ENCODE measurements around the gene GPBP1. TPM values are rescaled to one million over a fixed set of nuclear protein-coding genes. Genes with fewer than 3 reads are reported as not detected.
"Not testable (repeated sequence)": the region's sequence is repeated elsewhere in the genome, so short reads cannot be mapped to it uniquely, and the experiment has no call there.

GPBP1 gene
- total and polyA plus RNA-seq, 5 donors = 44.7 to 70.8 (median 58.4) TPM

DNA sequence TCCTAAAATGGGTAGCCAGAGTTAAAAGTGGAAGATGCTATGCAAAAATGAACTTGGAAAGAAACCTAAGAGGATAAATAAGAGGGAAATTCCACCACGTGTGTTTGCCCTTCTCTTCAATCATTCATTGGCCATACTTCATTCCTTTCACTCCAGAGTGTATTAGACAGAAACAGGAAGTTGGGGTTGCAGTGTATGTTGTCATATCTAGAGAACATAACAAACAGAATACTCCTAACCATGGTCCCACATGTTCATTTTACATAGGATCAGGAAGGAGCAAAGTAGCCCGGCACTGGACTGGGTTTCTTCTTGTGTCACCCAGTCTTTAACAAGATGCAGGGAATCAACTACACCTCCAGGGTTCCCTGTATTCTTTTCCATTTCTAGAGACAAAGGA is 7.6 kb upstream of the GPBP1 start:
- no peak for ATAC-seq
- intact Hi-C loops (cut with DNase I) = no loop called here
- no peak overlapping the region for H3K27ac ChIP-seq (ENCODE audit: low read length)
- H3K9me3 ChIP-seq (ENCODE audit: control insufficient read depth, low read length) = no peaks in the 10 kb centered on the region
- H3K4me3 ChIP-seq (ENCODE audit: low read length) = no peak overlapping the region
- H3K27me3 ChIP-seq (ENCODE audit: control insufficient read depth, insufficient read depth) = no peaks in the 10 kb centered on the region
- WGBS = 59% methylated on average over 2 of the region's 2 CpGs
- no peaks in the 10 kb centered on the region for H3K4me1 ChIP-seq (ENCODE audit: control insufficient read depth, insufficient read depth, low read length)
- DNase-seq = no peak

DNA sequence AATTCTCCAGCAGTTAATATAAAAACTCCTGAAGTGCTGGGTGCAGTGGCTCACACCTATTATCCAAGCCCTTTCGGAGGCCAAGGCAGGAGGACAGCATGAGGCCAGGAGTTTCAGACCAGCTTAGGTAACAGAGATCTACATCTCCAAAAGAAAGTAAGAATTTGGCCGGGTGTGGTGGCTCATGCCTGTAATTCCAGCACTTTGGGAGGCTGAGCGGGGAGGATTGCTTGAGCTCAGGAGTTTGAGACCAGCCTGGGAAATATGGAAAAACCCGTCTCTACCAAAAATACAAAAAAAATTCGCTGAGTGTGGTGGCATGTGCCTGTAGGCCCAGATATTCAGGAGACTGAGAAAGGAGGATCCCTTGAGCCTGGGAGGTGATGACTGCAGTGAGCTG is 6.7 kb upstream of the GPBP1 start:
- DNase-seq (no peak), ATAC-seq (no peak)
- intact Hi-C loops (cut with DNase I) = no loop called here
- Histone ChIP-seq H3K4me3 (ENCODE audit: low read length) (no peak overlapping the region), H3K27me3 (ENCODE audit: control insufficient read depth, insufficient read depth) (no peaks in the 10 kb centered on the region), H3K4me1 (ENCODE audit: control insufficient read depth, insufficient read depth, low read length) (no peaks in the 10 kb centered on the region), H3K9me3 (ENCODE audit: control insufficient read depth, low read length) (no peaks in the 10 kb centered on the region), H3K27ac (ENCODE audit: low read length) (no peak overlapping the region)
- 95% methylated on average over 5 of the region's 5 CpGs for WGBS

DNA sequence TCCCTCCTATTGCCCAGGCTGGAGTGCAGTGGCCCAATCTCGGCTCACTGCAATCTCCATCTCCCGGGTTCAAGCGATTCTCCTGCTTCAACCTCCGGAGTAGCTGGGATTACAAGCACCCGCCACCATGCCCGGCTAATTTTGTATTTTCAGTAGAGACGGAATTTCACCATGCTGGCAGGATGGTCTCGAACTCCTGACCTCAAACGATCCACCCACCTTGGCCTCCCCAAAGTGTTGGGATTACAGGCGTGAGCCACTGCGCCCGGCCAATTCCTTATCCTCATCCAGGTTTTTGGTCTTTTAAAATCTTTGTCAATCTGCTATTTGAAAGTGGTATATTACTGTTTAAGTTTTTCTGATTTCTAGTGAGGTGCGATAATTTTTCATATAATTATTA is 3.7 kb upstream of the GPBP1 start:
- H3K4me3 ChIP-seq (ENCODE audit: low read length); H3K27ac ChIP-seq (ENCODE audit: low read length); DNase-seq; H3K27me3 ChIP-seq (ENCODE audit: control insufficient read depth, insufficient read depth); H3K9me3 ChIP-seq (ENCODE audit: control insufficient read depth, low read length); ATAC-seq; H3K4me1 ChIP-seq (ENCODE audit: control insufficient read depth, insufficient read depth, low read length): not testable (repeated sequence)
- 97% methylated on average over 13 of the region's 13 CpGs for WGBS
- intact Hi-C loops (cut with DNase I) = loop anchor here in 1 of 4 donors (5.0 kb wide), 1 partner anchor 47 kb away; no protein-coding TSS in a partner anchor

DNA sequence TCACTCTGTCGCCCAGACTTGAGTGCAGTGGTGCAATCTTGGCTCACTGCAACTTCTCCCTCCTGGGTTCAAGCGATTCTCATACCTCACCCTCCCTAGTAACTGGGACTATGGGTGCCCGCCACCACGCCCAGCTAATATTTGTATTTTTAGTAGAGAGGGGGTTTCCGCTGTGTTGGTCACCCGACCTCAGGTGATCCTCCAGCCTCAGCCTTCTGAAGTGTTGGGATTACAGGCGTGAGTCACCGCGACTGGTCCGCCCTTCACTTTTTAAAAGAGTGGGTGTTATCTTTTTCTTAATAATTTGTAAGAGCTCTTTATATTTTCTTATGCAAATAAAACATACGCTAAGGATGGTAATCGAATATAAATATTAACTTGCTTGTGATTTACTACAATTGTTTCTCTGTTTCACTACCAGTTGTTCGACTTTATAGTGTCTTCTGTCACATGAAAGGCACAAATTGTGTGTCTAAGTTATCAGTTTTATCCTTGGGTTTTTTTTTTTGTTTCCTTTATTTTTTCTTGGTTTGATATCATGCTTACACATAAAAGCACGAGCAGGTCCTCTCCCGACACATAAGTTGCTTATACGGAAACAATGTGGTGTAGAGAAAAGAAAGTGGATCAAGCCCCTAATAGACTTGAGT is 1.9 kb upstream of the GPBP1 start:
- Histone ChIP-seq H3K27ac (ENCODE audit: low read length) (no peak overlapping the region), H3K4me1 (ENCODE audit: control insufficient read depth, insufficient read depth, low read length) (no peaks in the 10 kb centered on the region), H3K27me3 (ENCODE audit: control insufficient read depth, insufficient read depth) (no peaks in the 10 kb centered on the region), H3K9me3 (ENCODE audit: control insufficient read depth, low read length) (no peaks in the 10 kb centered on the region), H3K4me3 (ENCODE audit: low read length) (peak overlapping the region; percentile 59)
- DNase-seq = no peak
- no peak for ATAC-seq
- intact Hi-C loops (cut with DNase I) = loop anchor here in 1 of 4 donors (5.0 kb wide), 1 partner anchor 45 kb away; no protein-coding TSS in a partner anchor
- WGBS = 78% methylated on average over 16 of the region's 16 CpGs

DNA sequence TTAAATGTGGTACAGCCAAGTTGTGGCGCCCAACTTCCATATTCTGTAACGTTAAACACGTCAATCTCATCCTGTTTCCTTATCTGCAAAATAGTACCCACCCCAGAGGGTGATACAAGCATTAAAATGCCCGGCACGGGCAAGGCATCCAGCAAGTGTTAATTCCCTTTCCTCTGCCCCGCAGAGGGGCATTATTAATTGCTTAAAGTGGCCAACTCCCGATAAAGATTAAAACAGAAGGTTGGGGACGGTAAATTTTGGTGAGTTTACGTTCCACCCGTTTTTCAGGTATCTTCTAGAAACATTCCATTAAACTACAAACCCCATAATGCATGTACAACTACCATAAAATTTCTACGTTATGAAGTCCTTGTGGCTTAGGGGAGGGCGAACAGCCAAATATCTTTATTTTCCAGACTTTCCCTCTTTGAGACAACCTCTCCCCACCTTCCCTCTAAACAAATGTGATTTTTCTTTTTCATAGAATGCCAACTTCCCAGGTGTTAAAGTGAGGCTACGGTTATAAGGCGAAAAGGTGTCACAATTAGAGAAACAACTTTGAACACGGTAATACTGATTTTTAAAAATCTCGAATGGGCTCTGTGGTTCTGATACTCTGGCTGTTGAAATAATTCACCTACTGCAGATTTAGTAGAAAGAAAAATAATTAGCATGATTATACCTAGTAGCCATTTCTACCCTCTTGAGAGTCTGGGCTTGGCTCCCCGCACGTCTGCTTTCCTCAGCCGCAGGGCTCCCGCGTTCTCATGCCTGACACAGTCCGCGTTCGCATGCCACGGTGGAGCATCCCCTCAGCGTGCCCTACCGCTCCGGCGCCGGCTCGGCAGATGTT is 1.2 kb upstream of the GPBP1 start:
- DNase-seq (no peak), ATAC-seq (no peak)
- Histone ChIP-seq H3K27me3 (ENCODE audit: control insufficient read depth, insufficient read depth) (no peaks in the 10 kb centered on the region), H3K9me3 (ENCODE audit: control insufficient read depth, low read length) (no peaks in the 10 kb centered on the region), H3K4me3 (ENCODE audit: low read length) (peak overlapping the region; percentile 59), H3K27ac (ENCODE audit: low read length) (peak overlapping the region; percentile 78), H3K4me1 (ENCODE audit: control insufficient read depth, insufficient read depth, low read length) (no peaks in the 10 kb centered on the region)
- intact Hi-C loops (cut with DNase I) = loop anchor here in 1 of 4 donors (5.0 kb wide), 1 partner anchor 45 kb away; no protein-coding TSS in a partner anchor
- WGBS = 1% methylated on average over 31 of the region's 31 CpGs

DNA sequence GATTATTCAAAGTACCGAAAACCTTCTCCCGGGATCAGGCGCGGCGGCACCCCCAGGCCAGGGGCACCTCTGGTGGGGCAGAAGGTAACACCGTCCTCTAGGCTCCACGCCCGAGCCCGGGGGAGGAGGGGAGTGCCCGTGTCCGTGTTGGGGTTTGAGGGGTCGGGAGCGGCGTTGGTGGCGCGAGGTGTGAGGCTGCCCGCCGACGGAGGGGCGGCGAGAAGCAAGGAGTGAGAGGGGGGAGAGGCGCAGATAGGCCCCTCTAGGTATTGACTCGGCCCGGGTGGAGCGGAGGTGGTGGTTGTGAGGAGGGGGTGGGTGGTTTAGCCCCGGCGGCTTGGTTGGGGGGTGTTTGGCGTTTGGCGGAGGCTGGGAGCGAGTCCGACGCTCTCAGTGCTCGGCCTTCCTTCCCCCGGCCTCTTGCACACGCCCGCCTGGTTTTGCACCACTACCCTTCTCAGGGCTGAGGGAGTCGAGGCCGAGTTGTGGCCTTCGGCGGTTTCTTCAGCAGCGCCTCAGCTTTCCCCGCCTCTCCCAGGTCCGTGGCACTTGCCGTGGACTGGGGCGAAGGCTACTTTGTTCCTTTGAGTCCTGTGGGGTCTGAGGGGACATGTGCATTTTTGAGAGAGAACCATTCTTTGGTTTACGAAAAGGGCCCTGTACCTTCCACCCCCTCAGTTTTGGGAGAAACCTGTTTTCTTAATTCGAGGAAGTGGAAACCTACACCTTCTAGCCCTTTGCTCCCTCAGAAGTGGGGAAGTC is 450 bp downstream of the GPBP1 start:
- DNase-seq (peak in 1 of 3 donors; percentile 69), ATAC-seq (peak; percentile 16 to 25)
- peak overlapping the region; percentile 81 for H3K27ac ChIP-seq (ENCODE audit: low read length)
- H3K9me3 ChIP-seq (ENCODE audit: control insufficient read depth, low read length) = no peaks in the 10 kb centered on the region
- under 1% methylated on average over 47 of the region's 47 CpGs for WGBS
- H3K4me1 ChIP-seq (ENCODE audit: control insufficient read depth, insufficient read depth, low read length) = peaks cover 5% of the 10 kb centered on the region
- intact Hi-C loops (cut with DNase I) = loop anchor here in 1 of 4 donors (5.0 kb wide), 1 partner anchor 43 kb away; no protein-coding TSS in a partner anchor
- no peaks in the 10 kb centered on the region for H3K27me3 ChIP-seq (ENCODE audit: control insufficient read depth, insufficient read depth)
- H3K4me3 ChIP-seq (ENCODE audit: low read length) = peak overlapping the region; percentile 59

DNA sequence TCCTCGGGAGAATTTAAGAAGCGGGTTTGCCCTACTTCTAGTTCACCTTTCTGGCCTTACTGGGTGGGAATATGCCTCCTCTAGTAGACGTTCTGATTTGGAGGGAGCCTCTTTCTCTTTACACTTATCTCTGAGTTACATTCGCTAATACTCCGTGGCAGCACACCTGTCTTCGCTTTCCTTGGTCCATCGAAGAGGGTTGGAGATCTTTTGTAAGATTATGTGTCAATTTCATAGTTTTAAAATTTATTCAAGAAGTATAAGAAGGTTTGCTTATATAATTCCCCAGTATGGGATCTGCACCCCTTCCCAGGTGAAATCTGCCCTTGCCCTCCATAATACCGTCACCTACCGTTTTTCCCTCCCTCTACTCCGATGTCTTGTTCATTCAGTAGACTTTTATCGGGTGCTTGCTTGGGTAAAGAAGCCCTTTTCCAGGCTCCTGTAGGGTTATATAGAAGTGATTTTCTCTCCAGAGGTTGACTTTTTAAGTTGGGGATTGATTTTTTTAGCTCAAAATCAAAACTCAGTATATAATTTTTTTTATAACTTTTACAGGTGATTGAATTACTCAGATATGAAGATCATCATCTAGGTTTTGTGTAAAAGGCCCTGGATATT is 1.1 kb downstream of the GPBP1 start:
- Histone ChIP-seq H3K27ac (ENCODE audit: low read length) (peak overlapping the region; percentile 81), H3K9me3 (ENCODE audit: control insufficient read depth, low read length) (no peaks in the 10 kb centered on the region), H3K4me3 (ENCODE audit: low read length) (peak overlapping the region; percentile 59), H3K4me1 (ENCODE audit: control insufficient read depth, insufficient read depth, low read length) (peaks cover 8% of the 10 kb centered on the region), H3K27me3 (ENCODE audit: control insufficient read depth, insufficient read depth) (no peaks in the 10 kb centered on the region)
- DNase-seq (no peak), ATAC-seq (no peak)
- intact Hi-C loops (cut with DNase I) = loop anchor here in 1 of 4 donors (5.0 kb wide), 1 partner anchor 42 kb away; no protein-coding TSS in a partner anchor
- WGBS = under 1% methylated on average over 11 of the region's 11 CpGs

DNA sequence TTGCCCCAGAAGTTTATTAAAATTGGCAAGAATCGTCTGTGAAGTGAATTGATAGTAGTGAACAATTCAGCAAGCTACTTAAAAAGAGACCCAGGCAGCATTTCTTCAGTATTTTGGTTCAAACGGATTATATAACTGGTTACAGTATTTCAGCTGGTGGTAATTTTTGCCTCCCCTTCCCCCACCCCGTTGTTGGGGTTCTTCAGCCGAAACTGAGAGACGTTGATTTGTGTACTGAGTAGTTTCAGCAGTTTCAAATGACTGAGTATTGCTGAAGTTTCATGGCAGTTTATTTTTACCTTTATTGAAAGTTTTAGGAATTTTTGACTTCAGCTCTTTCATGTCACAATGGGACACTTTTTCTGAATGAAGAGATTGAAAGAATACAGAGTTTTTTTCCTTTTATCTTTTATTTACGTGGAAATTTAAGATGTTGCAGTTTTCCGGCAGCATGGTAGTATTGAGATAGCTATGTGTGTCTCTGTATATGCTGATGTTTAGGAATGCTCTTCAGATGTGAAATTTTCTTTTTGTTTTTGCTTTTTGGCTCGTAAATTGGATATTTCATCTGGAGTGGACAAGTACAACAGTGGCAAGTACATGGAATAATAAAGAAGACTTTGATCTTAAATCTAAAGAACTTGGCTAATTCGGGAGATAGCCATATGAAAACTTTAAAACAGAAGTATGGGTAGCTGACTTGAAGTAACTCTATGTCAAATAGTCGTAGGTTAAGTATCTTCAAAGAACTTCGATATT is 1.9 kb downstream of the GPBP1 start:
- DNase-seq = no peak
- Histone ChIP-seq H3K4me3 (ENCODE audit: low read length) (peak overlapping the region; percentile 59), H3K27me3 (ENCODE audit: control insufficient read depth, insufficient read depth) (no peaks in the 10 kb centered on the region), H3K9me3 (ENCODE audit: control insufficient read depth, low read length) (no peaks in the 10 kb centered on the region), H3K4me1 (ENCODE audit: control insufficient read depth, insufficient read depth, low read length) (peaks cover 8% of the 10 kb centered on the region), H3K27ac (ENCODE audit: low read length) (no peak overlapping the region)
- ATAC-seq = no peak
- intact Hi-C loops (cut with DNase I) = no loop called here
- WGBS = 3% methylated on average over 11 of the region's 11 CpGs

DNA sequence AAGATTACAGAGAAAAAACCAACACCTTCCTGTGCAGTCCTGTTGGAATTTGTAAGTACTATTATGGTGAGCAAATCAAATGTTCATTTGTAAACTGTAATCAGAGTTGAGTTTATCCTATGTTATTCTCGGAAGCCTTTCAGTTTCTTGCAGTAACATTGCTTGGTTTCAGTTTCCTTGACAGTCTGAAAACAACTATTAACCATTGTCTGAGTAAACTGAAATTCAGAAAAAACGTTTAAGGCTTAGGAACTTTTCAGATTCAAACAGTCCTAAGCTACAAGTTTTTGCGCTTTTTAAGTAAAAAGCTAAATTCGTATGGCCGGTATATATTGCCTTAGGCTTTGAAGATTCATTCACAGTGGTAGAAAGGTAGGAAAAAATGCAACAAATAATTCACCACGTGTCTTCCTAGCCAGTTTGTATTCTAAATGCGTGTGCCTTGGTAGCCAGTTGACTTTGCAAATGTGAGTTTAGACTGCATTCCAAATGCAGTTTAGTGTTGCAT is 2.5 kb downstream of the GPBP1 start:
- peaks cover 12% of the 10 kb centered on the region for H3K4me1 ChIP-seq (ENCODE audit: control insufficient read depth, insufficient read depth, low read length)
- DNase-seq = no peak
- no peaks in the 10 kb centered on the region for H3K9me3 ChIP-seq (ENCODE audit: control insufficient read depth, low read length)
- intact Hi-C loops (cut with DNase I) = no loop called here
- no peaks in the 10 kb centered on the region for H3K27me3 ChIP-seq (ENCODE audit: control insufficient read depth, insufficient read depth)
- ATAC-seq = no peak
- H3K4me3 ChIP-seq (ENCODE audit: low read length) = peak overlapping the region; percentile 59
- 6% methylated on average over 7 of the region's 7 CpGs for WGBS
- no peak overlapping the region for H3K27ac ChIP-seq (ENCODE audit: low read length)
